Non-pigmented ciliary epithelial cell (primary cell): ENCODE data around the gene DLGAP3.

ENCODE experiments used
- DNase-seq: peaks from one replicate; pipeline ENCODE4 v3.0.0-alpha.2; 2010; ENCODE audit warnings: low read depth

DLGAP3 gene

GRCh38 chr1:34904236-34905097 is 25.0 kb downstream of the DLGAP3 start:
- DNase-seq = no peak

DNA sequence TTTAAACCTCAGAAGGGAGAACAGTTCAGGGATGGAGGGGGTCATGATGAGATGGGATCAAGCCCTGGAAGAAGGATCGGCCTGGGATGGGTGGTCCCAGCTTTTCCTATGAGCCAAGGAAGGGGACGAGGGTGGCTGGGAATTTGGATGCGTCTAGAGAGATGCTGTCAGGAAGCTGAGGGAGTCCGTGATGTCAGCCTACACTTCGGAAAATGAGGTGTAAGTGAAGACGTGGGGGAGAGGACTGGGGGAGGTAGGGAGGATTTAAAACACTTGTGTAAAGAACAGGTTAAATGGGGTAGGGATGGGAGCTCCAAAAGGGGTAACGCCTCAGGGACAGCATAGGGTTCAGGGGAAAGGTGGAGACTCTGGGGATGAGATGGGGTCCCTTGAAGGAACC is 27.5 kb downstream of the DLGAP3 start:
- no peak for DNase-seq

DNA sequence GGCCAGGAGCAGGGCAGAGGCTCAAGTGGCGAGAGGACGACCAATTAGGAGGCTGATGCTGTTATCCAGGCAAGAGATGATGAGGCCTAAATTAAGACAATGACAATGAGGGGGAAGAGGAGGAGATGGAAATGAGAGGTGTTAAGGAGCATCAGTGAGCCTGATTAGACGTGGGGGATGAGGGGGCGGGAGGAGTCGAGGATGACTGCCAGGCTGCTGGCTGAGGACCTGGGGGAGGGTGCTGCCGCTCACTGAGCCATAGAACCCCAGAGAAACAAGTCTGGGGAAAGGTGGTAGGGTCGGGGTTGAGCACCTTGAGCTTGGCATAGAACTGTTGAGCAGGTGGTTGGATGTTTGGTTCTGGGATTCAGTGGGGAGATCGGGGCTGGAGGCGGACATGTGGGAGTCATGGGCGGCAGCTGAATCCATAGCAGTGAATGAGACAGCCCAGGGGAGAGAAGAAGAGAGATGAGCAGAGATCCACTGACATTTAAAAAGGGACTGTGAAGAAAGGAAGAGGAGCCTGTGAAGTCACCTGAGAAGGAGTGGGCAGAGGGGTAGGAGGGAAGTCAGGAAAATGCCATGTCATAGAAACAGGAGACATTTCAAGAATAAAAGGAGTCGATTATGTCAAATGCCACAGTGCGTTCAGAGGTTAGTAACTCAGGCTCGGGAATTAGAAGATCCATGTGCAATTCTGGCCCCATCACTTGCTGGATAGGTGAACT is 28.5 kb downstream of the DLGAP3 start:
- no peak for DNase-seq

- DNase-seq = no peak
These were observed 29.5 kb downstream of the DLGAP3 start for GRCh38 chr1:34899906-34900305.

DNA sequence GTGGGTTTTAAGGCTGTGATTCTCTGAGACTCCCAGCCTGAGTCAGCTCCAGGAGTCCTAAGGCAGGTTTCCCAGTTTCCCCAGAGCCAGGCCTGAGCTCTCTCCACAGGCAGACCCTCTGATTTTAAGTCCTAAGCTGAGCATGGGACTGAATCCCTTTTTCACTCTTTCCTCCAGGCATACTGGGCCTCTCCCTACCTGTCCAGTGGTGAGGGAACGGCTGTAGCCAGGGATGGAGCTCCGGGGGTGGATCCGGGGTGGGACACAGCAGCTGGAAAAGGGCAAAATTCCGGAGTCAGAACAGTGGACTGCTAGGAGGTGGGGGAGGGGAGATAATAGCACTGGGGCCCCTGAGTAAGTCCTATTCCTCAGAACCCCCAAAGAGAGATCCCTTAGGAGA is 30.0 kb downstream of the DLGAP3 start:
- no peak for DNase-seq

GRCh38 chr1:34898330-34898761 is 31.1 kb downstream of the DLGAP3 start:
- no peak for DNase-seq

DNA sequence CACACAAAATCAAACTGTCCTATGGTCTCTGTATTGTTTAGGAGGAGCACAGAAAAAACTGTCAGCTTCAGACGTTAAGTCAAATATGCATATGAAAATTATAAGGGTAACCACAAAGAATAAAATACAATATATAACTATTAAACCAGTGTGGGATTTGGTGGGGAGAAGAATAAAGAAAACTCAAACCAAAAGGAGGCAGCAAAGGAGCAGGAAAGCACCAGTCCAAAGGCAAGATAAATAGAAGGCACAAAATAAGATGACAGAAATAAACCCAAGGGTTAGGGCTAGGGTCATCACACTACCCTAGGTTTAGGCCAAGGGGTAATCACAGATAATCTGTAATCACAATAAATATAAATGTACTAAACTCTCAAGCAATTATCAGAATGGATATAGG is 32.8 kb downstream of the DLGAP3 start:
- no peak for DNase-seq

DNA sequence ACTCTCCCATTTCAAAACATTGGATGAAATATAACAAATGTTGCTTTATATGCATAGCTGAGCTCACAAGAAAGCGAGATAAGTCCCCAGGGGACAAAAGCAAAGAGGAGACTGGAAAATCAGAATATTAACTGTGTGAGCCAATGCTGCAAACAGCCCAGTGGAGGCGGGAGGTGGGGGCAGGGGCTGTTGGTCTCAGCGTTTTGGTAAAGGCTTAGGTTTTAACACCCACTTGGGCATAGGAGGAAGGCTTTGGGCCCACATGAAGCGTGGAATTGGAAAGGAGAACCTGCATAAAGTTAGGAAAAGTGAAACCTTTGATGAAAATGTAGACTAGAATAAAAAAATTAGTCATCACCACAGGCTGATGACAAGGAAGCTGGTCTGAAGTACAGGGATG is 39.7 kb downstream of the DLGAP3 start:
- no peak for DNase-seq

GRCh38 chr1:34887593-34887992 is 41.9 kb downstream of the DLGAP3 start:
- DNase-seq = no peak

- no peak for DNase-seq
These were observed 43.8 kb downstream of the DLGAP3 start for GRCh38 chr1:34885405-34886247.

DNA sequence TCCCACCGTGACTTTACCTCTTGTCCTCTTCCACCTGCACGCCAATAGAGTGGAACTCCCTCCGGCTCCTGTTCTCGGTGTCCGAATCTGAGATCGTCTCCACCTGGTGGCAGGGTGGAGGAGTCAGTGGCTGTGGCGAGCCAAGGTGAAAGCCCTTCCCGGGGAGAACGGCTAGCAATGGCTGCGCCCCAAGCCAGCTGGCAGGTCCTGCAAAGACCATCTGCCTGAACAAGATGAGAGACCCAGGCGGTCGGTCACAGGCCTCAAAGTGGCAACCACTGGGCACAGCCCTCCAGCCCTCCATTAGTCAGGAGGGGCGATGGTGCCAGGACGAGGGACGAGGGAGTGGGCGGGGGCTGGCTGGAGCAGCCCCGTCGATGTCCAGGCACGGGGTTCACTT is 44.5 kb downstream of the DLGAP3 start:
- no peak for DNase-seq

- DNase-seq = no peak
These were observed 44.9 kb downstream of the DLGAP3 start for GRCh38 chr1:34884536-34884935.

- no peak for DNase-seq
These were observed 50.2 kb downstream of the DLGAP3 start for GRCh38 chr1:34879230-34879629.

DNA sequence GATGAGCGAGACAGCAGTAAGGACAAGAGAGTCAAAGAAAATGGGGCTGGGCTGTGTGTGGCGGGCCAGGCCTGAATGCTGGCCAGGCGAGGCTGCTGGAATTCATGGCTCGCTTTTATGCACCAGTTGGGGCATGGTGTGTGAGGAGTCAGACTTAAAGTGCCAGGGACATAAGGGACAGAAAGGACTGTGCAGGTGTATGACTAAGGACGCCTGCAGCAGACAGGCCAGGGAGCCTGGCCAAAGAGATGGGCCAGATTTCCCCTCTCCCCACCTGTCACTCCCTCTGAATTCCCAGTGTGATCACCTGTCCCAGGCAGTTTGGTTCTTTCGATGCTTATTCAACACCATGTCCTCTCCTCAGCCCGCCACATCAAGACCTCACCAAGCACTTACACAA is 53.0 kb downstream of the DLGAP3 start:
- DNase-seq = no peak

DNA sequence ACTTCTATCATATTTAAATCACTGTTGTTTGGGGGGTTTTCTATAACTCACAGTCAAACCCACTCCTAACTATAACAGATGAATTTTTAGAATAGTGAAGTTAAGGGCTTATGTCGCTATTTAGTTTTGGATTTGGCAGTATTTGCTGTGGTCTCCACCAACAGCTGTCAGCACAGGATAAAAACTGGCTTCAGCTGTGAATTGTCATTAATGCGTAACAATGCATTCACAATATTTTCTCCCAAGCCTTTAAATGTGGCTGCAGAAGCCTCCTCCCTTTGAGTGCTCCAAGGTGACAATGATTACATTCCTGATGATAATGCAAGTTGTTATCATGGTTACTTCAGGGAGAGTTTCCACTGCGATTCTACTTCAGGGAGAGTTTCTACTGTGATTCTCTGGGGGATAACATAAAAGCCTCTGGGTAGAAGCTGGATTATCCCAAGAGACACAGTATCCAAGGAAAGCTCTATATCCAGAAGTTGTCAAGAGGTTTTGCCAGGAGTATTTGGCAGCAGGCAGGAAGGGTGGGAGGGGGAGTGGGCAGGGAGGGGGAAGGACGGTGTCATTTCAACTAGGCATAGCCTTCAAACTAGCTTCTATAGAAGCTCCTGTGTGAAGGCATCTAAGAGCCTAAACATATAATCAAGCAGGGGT is 55.0 kb downstream of the DLGAP3 start:
- no peak for DNase-seq

- no peak for DNase-seq
These were observed 57.3 kb downstream of the DLGAP3 start for GRCh38 chr1:34872133-34872503.

DNA sequence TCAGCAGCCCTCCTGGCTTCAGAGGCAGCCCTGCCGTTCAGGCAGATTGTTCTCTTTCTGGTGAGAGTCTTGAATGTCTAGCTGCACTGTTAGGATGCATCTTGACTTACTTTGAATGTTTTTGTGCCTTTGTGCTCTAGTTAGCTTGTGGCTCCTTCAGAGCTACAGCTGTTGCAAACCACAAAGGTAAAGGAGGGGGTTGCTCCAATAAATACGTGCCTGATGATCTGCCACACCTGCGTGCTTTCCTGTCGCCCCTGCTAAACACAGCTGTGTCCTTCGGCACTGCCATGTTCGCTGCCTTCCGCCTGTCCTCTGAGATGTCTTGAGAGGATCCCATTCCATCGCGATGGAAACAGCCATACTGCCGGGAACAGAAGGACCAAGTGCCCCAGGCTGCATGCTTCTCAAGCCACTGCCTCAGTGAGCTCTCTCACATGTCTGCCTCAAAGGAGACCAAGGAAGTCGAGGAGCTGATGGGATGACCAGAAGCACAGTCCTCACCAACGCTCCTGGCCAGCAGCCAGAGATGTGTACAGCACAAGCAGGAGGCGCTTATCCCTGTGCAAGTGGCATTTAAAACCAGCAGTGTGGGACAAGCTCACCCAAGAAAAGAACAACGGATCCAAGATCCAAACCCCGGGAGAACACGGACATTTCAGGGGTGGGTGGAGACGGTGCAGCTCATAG is 57.9 kb downstream of the DLGAP3 start:
- DNase-seq = no peak

- DNase-seq = no peak
These were observed 59.1 kb downstream of the DLGAP3 start for GRCh38 chr1:34870395-34870794.

GRCh38 chr1:34869760-34870159 is 59.7 kb downstream of the DLGAP3 start:
- DNase-seq = no peak

GRCh38 chr1:34868230-34869049 is 61.0 kb downstream of the DLGAP3 start:
- DNase-seq = no peak

GRCh38 chr1:34867415-34867814 is 62.0 kb downstream of the DLGAP3 start:
- DNase-seq = no peak
